Suprapubic skin (tissue), 4 donors: ENCODE data around the gene BNIP1. TPM values are rescaled to one million over a fixed set of nuclear protein-coding genes. Genes with fewer than 3 reads are reported as not detected.
"Not testable (repeated sequence)": the region's sequence is repeated elsewhere in the genome, so short reads cannot be mapped to it uniquely, and the experiment has no call there.

Experiments
- DNase-seq, 2 donors: peaks; one replicate each; pipeline ENCODE4 v3.0.0-alpha.2; 2019; ENCODE audit warnings: low spot score in 2 of 2
- H3K27ac ChIP-seq: fragments of 200-600 bp; sonication (generic); one replicate; pipeline ENCODE4 v1.5.1; 2019
- H3K27me3 ChIP-seq: fragments of 200-600 bp; sonication (generic); one replicate; pipeline ENCODE4 v1.5.1; 2019
- H3K36me3 ChIP-seq: fragments of 200-600 bp; sonication (generic); one replicate; pipeline ENCODE4 v1.5.1; 2019
- H3K4me1 ChIP-seq: fragments of 200-600 bp; sonication (generic); one replicate; pipeline ENCODE4 v1.5.1; 2019
- H3K4me3 ChIP-seq: fragments of 200-600 bp; sonication (generic); one replicate; pipeline ENCODE4 v1.5.1; 2019; ENCODE audit warnings: mild to moderate bottlenecking
- H3K9me3 ChIP-seq: fragments of 200-600 bp; sonication (generic); one replicate; pipeline ENCODE4 v1.5.1; 2019
- CTCF ChIP-seq, 2 donors: fragments of 200-600 bp in 1 of 2; fragments of 450-650 bp in 1 of 2; sonication (generic) in 1 of 2; IDR thresholded peaks; one replicate each; pipeline ENCODE4 v1.5.1; 2016 to 2019; ENCODE audit warnings: antibody characterized with exemption in 2 of 2, mild to moderate bottlenecking in 1 of 2, moderate library complexity in 1 of 2
- EP300 ChIP-seq: sonication (generic); formaldehyde crosslinking; IDR thresholded peaks from one replicate; pipeline ENCODE4 v1.6.1; 2017; ENCODE audit warnings: antibody characterized with exemption
- POLR2A ChIP-seq, 2 donors: fragments of 450-650 bp; IDR thresholded peaks; one replicate each; pipeline ENCODE4 v1.6.1; 2017; ENCODE audit warnings: antibody characterized with exemption in 2 of 2, mild to moderate bottlenecking in 2 of 2, moderate library complexity in 2 of 2
- POLR2AphosphoS5 ChIP-seq, 3 donors: sonication (generic); formaldehyde crosslinking; IDR thresholded peaks; one replicate each; pipeline ENCODE4 v1.6.1; 2017; ENCODE audit warnings: antibody characterized with exemption in 3 of 3
- WGBS: methylation state at CpG from one replicate; pipeline ENCODE4 v1.1.5; 2018; 5-methylcytosine and 5-hydroxymethylcytosine counted together
- total RNA-seq, 4 donors: library from RNA; depleted of rRNA; stranded (reverse); fragments of >200 nt; gene quantifications; one replicate each; pipeline ENCODE4 v1.1.0, GENCODE V29; 2016

BNIP1 gene
- total RNA-seq, 4 donors from 2014 or later, result 7.1 to 16.5 (median 9.2) TPM

GRCh38 chr5:173108914-173109313, 35.4 kb upstream of the BNIP1 start:
- H3K27me3 ChIP-seq, result no peaks in the 10 kb centered on the region
- no peak overlapping the region for H3K27ac ChIP-seq
- no peak for TF ChIP-seq POLR2AphosphoS5 (IDR thresholded peaks at IDR 0.05)
- TF ChIP-seq POLR2A (IDR thresholded peaks at IDR 0.05), result no peak
- no peak for TF ChIP-seq EP300
- TF ChIP-seq CTCF (IDR thresholded peaks at IDR 0.05), result no peak
- DNase-seq, result no peak
- H3K4me3 ChIP-seq, result no peak overlapping the region
- H3K4me1 ChIP-seq, result no peaks in the 10 kb centered on the region
- H3K36me3 ChIP-seq, result peaks cover 53% of the 10 kb centered on the region
- H3K9me3 ChIP-seq, result no peaks in the 10 kb centered on the region
- whole genome bisulfite sequencing, result 65% methylated on average over 3 of the region's 3 CpGs

- 96% methylated on average over 1 of the region's 1 CpG for WGBS
- Histone ChIP-seq H3K27me3 (no peaks in the 10 kb centered on the region), H3K36me3 (peaks cover 82% of the 10 kb centered on the region), H3K4me1 (no peaks in the 10 kb centered on the region), H3K9me3 (no peaks in the 10 kb centered on the region), H3K4me3 (no peak overlapping the region), H3K27ac (no peak overlapping the region)
- TF ChIP-seq POLR2AphosphoS5 (IDR thresholded peaks at IDR 0.05), result no peak
- no peak for TF ChIP-seq POLR2A (IDR thresholded peaks at IDR 0.05)
- TF ChIP-seq EP300, result no peak
- no peak for TF ChIP-seq CTCF (IDR thresholded peaks at IDR 0.05)
- no peak for DNase-seq
Measured at GRCh38 chr5:173114536-173114935, 29.8 kb upstream of the BNIP1 start.

GRCh38 chr5:173119719-173120118, 24.6 kb upstream of the BNIP1 start:
- WGBS, result 94% methylated on average over 1 of the region's 1 CpG
- Histone ChIP-seq H3K4me3 (no peak overlapping the region), H3K9me3 (no peaks in the 10 kb centered on the region), H3K36me3 (peaks cover 60% of the 10 kb centered on the region), H3K27ac (no peak overlapping the region), H3K27me3 (no peaks in the 10 kb centered on the region), H3K4me1 (no peaks in the 10 kb centered on the region)
- no peak for TF ChIP-seq POLR2A (IDR thresholded peaks at IDR 0.05)
- no peak for TF ChIP-seq POLR2AphosphoS5 (IDR thresholded peaks at IDR 0.05)
- TF ChIP-seq EP300, result no peak
- TF ChIP-seq CTCF (IDR thresholded peaks at IDR 0.05), result no peak
- no peak for DNase-seq

- no peaks in the 10 kb centered on the region for H3K9me3 ChIP-seq
- no peaks in the 10 kb centered on the region for H3K4me1 ChIP-seq
- H3K27ac ChIP-seq, result no peak overlapping the region
- no peaks in the 10 kb centered on the region for H3K27me3 ChIP-seq
- WGBS, result 89% methylated on average over 3 of the region's 3 CpGs
- peaks cover 50% of the 10 kb centered on the region for H3K36me3 ChIP-seq
- no peak for TF ChIP-seq EP300
- no peak for TF ChIP-seq POLR2A (IDR thresholded peaks at IDR 0.05)
- no peak for TF ChIP-seq CTCF (IDR thresholded peaks at IDR 0.05)
- no peak for TF ChIP-seq POLR2AphosphoS5 (IDR thresholded peaks at IDR 0.05)
- no peak overlapping the region for H3K4me3 ChIP-seq
- no peak for DNase-seq
Measured at GRCh38 chr5:173123416-173123815, 20.9 kb upstream of the BNIP1 start.

- 93% methylated on average over 6 of the region's 6 CpGs for WGBS
Measured at GRCh38 chr5:173132166-173132565, 12.2 kb upstream of the BNIP1 start.

GRCh38 chr5:173138707-173139106, 5.6 kb upstream of the BNIP1 start:
- H3K36me3 ChIP-seq, result peaks cover 8% of the 10 kb centered on the region
- H3K27me3 ChIP-seq, result no peaks in the 10 kb centered on the region
- DNase-seq, result no peak
- H3K9me3 ChIP-seq, result no peaks in the 10 kb centered on the region
- TF ChIP-seq EP300 (no peak), POLR2AphosphoS5 (IDR thresholded peaks at IDR 0.05) (no peak), CTCF (IDR thresholded peaks at IDR 0.05) (no peak), POLR2A (IDR thresholded peaks at IDR 0.05) (no peak)
- no peak overlapping the region for H3K27ac ChIP-seq
- H3K4me1 ChIP-seq, result no peaks in the 10 kb centered on the region
- 91% methylated on average over 3 of the region's 3 CpGs for WGBS
- H3K4me3 ChIP-seq, result no peak overlapping the region

More at GRCh38 chr5:173132166-173132565, 12.2 kb upstream of the BNIP1 start:
- H3K27me3 ChIP-seq, H3K27ac ChIP-seq, H3K4me3 ChIP-seq, DNase-seq, H3K4me1 ChIP-seq, H3K9me3 ChIP-seq: not testable (repeated sequence)
- peaks cover 50% of the 10 kb centered on the region for H3K36me3 ChIP-seq
